GM12891 (cell line): ENCODE data around the gene ARHGAP33.
"Not testable (repeated sequence)": the region's sequence is repeated elsewhere in the genome, so short reads cannot be mapped to it uniquely, and the experiment has no call there.

Experiments used
- DNase-seq: peaks from one replicate; pipeline ENCODE4 v3.0.0; 2011; ENCODE audit warnings: low spot score; ENCODE audit not compliant: insufficient read length
- FAIRE-seq: peaks from 2 replicates; lab custom pipeline; 2011; peaks lifted over from hg19 to GRCh38; lab: Jason Lieb, UNC
- PAX5 ChIP-seq: IDR thresholded peaks from 2 replicates; pipeline ENCODE4 v1.6.1; 2011; ENCODE audit warnings: low read length, moderate library complexity, mild to moderate bottlenecking; ENCODE audit not compliant: insufficient read depth, severe bottlenecking
- POLR2A ChIP-seq: IDR thresholded peaks from 2 replicates; pipeline ENCODE4 v1.6.1; 2011; ENCODE audit warnings: low read depth, low read length, control low read depth
- POLR2AphosphoS5 ChIP-seq: IDR thresholded peaks from 2 replicates; pipeline ENCODE4 v1.6.1; 2011; ENCODE audit warnings: low read depth, low read length, control low read depth
- POU2F2 ChIP-seq: IDR thresholded peaks from 2 replicates; pipeline ENCODE4 v1.6.1; 2011; ENCODE audit warnings: low read depth, mild to moderate bottlenecking, control low read depth, low read length, moderate library complexity
- SPI1 ChIP-seq: IDR thresholded peaks from 2 replicates; pipeline ENCODE4 v1.6.1; 2011; ENCODE audit warnings: low read depth, low read length, control low read depth
- TAF1 ChIP-seq: IDR thresholded peaks from 2 replicates; pipeline ENCODE4 v1.6.1; 2011; ENCODE audit warnings: low read depth, low read length, control low read depth

The ARHGAP33 gene

GRCh38 chr19:35813043-35813890, 37.9 kb downstream of the ARHGAP33 start:
- TF ChIP-seq POLR2AphosphoS5 (no peak), PAX5 (no peak), POLR2A (no peak), POU2F2 (no peak), SPI1 (no peak), TAF1 (no peak)
- FAIRE-seq, result no peak
- DNase-seq, result no peak

GRCh38 chr19:35816262-35816661, 40.9 kb downstream of the ARHGAP33 start:
- TF ChIP-seq POLR2AphosphoS5 (no peak), POU2F2 (no peak), TAF1 (no peak), POLR2A (no peak), SPI1 (no peak), PAX5 (no peak)
- DNase-seq, result no peak
- FAIRE-seq, result no peak

GRCh38 chr19:35816846-35817245, 41.5 kb downstream of the ARHGAP33 start:
- DNase-seq (no peak), FAIRE-seq (no peak)
- TF ChIP-seq POLR2A (no peak), SPI1 (no peak), POU2F2 (no peak), POLR2AphosphoS5 (no peak), TAF1 (no peak), PAX5 (no peak)

GRCh38 chr19:35818445-35818844, 43.1 kb downstream of the ARHGAP33 start:
- DNase-seq (no peak), FAIRE-seq (no peak)
- TF ChIP-seq POU2F2 (no peak), TAF1 (no peak), PAX5 (no peak), SPI1 (no peak), POLR2AphosphoS5 (no peak), POLR2A (no peak)

DNA sequence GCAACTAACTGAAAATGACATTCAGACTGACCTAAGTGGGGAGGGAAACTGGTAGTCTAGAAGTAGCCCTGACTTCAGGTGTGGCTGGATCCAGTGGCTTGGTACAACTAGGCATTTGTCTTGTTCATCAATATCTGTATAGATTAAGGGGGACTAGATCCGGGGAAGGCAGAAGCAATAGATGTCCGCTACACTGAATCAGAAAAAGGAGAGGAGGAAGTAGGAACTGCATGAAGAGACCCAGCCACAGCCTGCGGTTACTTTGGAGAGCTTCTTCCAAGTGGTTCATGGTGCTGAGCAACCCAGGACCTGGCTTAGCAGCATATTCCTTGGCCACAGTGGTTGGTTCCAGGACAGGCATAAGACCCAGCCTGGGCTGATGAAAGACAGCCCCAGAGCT, 47.2 kb downstream of the ARHGAP33 start:
- no peak for FAIRE-seq
- DNase-seq, result no peak
- no peak for TF ChIP-seq PAX5
- TF ChIP-seq POU2F2, result no peak
- no peak for TF ChIP-seq POLR2A
- 0 out of 2 replicates have a peak, but pooled peaks have one; percentile 21 for TF ChIP-seq SPI1

GRCh38 chr19:35824150-35824549, 48.8 kb downstream of the ARHGAP33 start:
- TF ChIP-seq POLR2A, result no peak
- FAIRE-seq (no peak), DNase-seq (no peak)

DNA sequence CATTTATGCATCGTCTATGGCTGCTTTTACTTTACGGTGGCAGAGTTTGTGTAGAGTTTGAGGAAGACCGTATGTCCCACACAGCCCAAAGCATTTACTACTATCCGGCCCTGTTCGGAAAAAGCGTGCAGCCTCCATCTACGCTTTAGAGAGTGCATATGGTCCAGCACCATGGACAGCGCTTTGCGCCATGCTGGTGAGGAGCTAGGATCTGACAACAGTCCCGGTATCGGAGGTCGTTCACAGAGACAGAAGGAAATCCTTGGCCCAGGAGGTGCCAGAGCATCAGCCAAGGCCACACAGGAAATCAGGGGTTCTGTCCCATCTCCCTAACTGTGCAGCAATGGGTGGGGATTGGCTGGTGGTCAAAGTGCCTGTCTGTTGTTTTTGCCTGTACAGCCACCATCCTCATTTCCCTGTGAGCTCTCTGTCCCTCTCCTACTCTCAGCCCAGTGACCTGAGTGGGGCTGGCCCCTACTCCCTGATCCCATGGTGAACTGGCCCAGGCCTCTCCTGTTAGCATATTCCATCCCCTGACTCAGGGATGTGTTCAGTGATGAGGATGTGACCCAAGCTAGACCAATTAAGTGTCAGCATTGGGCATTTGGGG, 53.4 kb downstream of the ARHGAP33 start:
- DNase-seq, result no peak

DNA sequence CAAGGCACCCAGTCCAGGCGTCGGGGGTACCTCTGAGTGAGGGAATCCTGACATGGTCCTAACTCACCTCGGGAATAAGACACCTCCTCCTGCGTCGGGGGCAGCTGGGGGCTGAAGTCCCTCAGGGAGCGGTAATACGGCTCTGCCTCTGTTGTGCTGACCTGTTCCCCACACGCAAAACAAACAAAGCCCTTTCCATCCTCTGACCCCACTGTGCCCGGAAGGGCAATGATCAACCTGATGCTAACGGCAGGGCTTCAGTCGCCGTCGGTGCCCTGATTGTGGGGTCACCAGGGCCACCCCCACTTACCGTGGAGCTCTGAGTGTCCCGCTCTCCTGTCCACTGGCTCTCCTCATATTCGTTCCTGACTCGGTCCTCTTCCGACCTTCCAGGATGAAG, 55.6 kb downstream of the ARHGAP33 start:
- FAIRE-seq (no peak), DNase-seq (no peak)
- TF ChIP-seq POU2F2 (no peak), POLR2AphosphoS5 (no peak), TAF1 (no peak), PAX5 (no peak), SPI1 (no peak), POLR2A (no peak)

More for the DNA sequence above, 53.4 kb downstream of the ARHGAP33 start:
- TF ChIP-seq POU2F2 (no peak), SPI1 (no peak), POLR2A (no peak), POLR2AphosphoS5 (no peak), PAX5 (no peak), TAF1 (no peak)
- FAIRE-seq, result no peak

DNA sequence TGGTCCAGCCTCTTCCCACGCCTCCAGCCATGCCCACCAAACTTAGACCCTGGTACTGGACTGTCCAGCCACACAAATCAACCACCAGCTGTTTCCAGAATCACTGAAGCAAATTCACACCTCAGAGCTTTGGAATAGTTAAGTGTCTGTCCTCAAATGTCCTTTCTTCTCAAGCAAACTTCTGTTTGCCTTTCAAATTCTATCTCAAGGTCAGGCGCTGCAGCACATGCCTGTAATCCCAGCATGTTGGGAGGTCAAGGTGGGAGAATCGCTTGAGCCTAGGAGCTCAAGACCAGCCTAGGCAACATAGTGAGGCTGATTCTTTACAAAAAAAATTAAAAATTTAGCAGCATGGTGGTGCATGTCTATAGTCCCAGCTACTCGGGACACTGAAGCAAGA, 56.7 kb downstream of the ARHGAP33 start:
- no peak for DNase-seq
- no peak for TF ChIP-seq SPI1
- no peak for TF ChIP-seq POLR2AphosphoS5
- TF ChIP-seq POLR2A, result no peak
- no peak for TF ChIP-seq POU2F2
- TF ChIP-seq TAF1, result no peak
- no peak for TF ChIP-seq PAX5
- no peak for FAIRE-seq

GRCh38 chr19:35833972-35834371, 58.6 kb downstream of the ARHGAP33 start:
- no peak for FAIRE-seq
- TF ChIP-seq POLR2A (no peak), POLR2AphosphoS5 (no peak), PAX5 (no peak), SPI1 (no peak), POU2F2 (no peak), TAF1 (no peak)

GRCh38 chr19:35836096-35836495, 60.7 kb downstream of the ARHGAP33 start:
- DNase-seq, FAIRE-seq: not testable (repeated sequence)

More at GRCh38 chr19:35833972-35834371, 58.6 kb downstream of the ARHGAP33 start:
- no peak for DNase-seq
